Activated naive CD8-positive, alpha-beta T cell treated with anti-CD3 and anti-CD28 coated beads, Interleukin-2, amount 50 U/mL, for 24 hours (primary cell): Measurements from ENCODE around the gene SMARCD1.

Source experiments
- ATAC-seq: fragments of 150-1000 bp; cut with Tn5 transposase; one replicate; pipeline ENCODE4 v1.10.0; 2021
- DNase-seq: peaks from one replicate; pipeline ENCODE4 v3.0.0; 2021
- H3K27ac Mint-ChIP-seq: one replicate; pipeline ENCODE4 v1.8.0; 2021; ENCODE audit warnings: mild to moderate bottlenecking, mixed read lengths
- H3K27me3 Mint-ChIP-seq: one replicate; pipeline ENCODE4 v1.8.0; 2021; ENCODE audit warnings: mixed read lengths
- H3K36me3 Mint-ChIP-seq: one replicate; pipeline ENCODE4 v1.8.0; 2021; ENCODE audit warnings: low read depth, mixed read lengths
- H3K4me1 Mint-ChIP-seq: one replicate; pipeline ENCODE4 v1.8.0; 2021; ENCODE audit warnings: mixed read lengths
- H3K4me3 Mint-ChIP-seq: one replicate; pipeline ENCODE4 v1.8.0; 2021; ENCODE audit warnings: mild to moderate bottlenecking, moderate library complexity, mixed read lengths
- H3K9me3 Mint-ChIP-seq: one replicate; pipeline ENCODE4 v1.8.0; 2021; ENCODE audit warnings: mixed read lengths

The SMARCD1 gene

GRCh38 chr12:50051101-50051806 is 33.9 kb upstream of the SMARCD1 start:
- Mint-ChIP-seq H3K4me1 (peaks cover 7% of the 10 kb centered on the region), H3K36me3 (no peaks in the 10 kb centered on the region), H3K27ac (no peak overlapping the region), H3K9me3 (no peaks in the 10 kb centered on the region), H3K27me3 (peaks cover 52% of the 10 kb centered on the region), H3K4me3 (no peak overlapping the region)
- DNase-seq (no peak), ATAC-seq (no peak)

- H3K9me3 Mint-ChIP-seq: no peaks in the 10 kb centered on the region
Measured at GRCh38 chr12:50052544-50052943, 32.6 kb upstream of the SMARCD1 start.

GRCh38 chr12:50052964-50053363 is 32.2 kb upstream of the SMARCD1 start:
- Mint-ChIP-seq H3K9me3 (no peaks in the 10 kb centered on the region), H3K36me3 (no peaks in the 10 kb centered on the region), H3K27me3 (peaks cover 60% of the 10 kb centered on the region), H3K27ac (no peak overlapping the region), H3K4me1 (peaks cover 16% of the 10 kb centered on the region), H3K4me3 (no peak overlapping the region)
- no peak for DNase-seq
- ATAC-seq: no peak

More at GRCh38 chr12:50052544-50052943, 32.6 kb upstream of the SMARCD1 start:
- Mint-ChIP-seq H3K4me3 (no peak overlapping the region), H3K27ac (no peak overlapping the region), H3K4me1 (peaks cover 16% of the 10 kb centered on the region), H3K36me3 (no peaks in the 10 kb centered on the region), H3K27me3 (peaks cover 60% of the 10 kb centered on the region)
- DNase-seq: no peak
- no peak for ATAC-seq

GRCh38 chr12:50053583-50053982 is 31.6 kb upstream of the SMARCD1 start:
- DNase-seq (no peak), ATAC-seq (no peak)
- peaks cover 19% of the 10 kb centered on the region for H3K4me1 Mint-ChIP-seq
- no peak overlapping the region for H3K4me3 Mint-ChIP-seq
- H3K36me3 Mint-ChIP-seq: no peaks in the 10 kb centered on the region
- no peaks in the 10 kb centered on the region for H3K9me3 Mint-ChIP-seq
- H3K27me3 Mint-ChIP-seq: peaks cover 57% of the 10 kb centered on the region
- H3K27ac Mint-ChIP-seq: no peak overlapping the region

GRCh38 chr12:50055831-50056638 is 29.1 kb upstream of the SMARCD1 start:
- ATAC-seq (peak; percentile 15), DNase-seq (peak; percentile 65)
- Mint-ChIP-seq H3K4me1 (peaks cover 37% of the 10 kb centered on the region), H3K27me3 (peaks cover 40% of the 10 kb centered on the region), H3K4me3 (peak overlapping the region; percentile 47), H3K9me3 (no peaks in the 10 kb centered on the region), H3K27ac (peak overlapping the region; percentile 59), H3K36me3 (no peaks in the 10 kb centered on the region)

- no peak for DNase-seq
- peaks cover 37% of the 10 kb centered on the region for H3K4me1 Mint-ChIP-seq
- no peaks in the 10 kb centered on the region for H3K9me3 Mint-ChIP-seq
- ATAC-seq: no peak
- H3K4me3 Mint-ChIP-seq: peak overlapping the region; percentile 82
- H3K27ac Mint-ChIP-seq: no peak overlapping the region
- H3K36me3 Mint-ChIP-seq: no peaks in the 10 kb centered on the region
- peaks cover 34% of the 10 kb centered on the region for H3K27me3 Mint-ChIP-seq
Measured at GRCh38 chr12:50056639-50056976, 28.5 kb upstream of the SMARCD1 start.

GRCh38 chr12:50057000-50057841 is 27.9 kb upstream of the SMARCD1 start, which contains the start of gene ASIC1:
TSS of gene ASIC1 (plus strand) at chr12:50057596. CDS start at chr12:50058767, 1,171 bp downstream.
- H3K36me3 Mint-ChIP-seq: no peaks in the 10 kb centered on the region

GRCh38 chr12:50057896-50058670 is 27.1 kb upstream of the SMARCD1 start:
- Mint-ChIP-seq H3K27ac (peak overlapping the region; percentile 82), H3K36me3 (no peaks in the 10 kb centered on the region), H3K4me3 (peak overlapping the region; percentile 78), H3K4me1 (peaks cover 37% of the 10 kb centered on the region), H3K27me3 (peaks cover 22% of the 10 kb centered on the region), H3K9me3 (no peaks in the 10 kb centered on the region)
- no peak for DNase-seq
- ATAC-seq: peak; percentile 8

More at GRCh38 chr12:50057000-50057841, 27.9 kb upstream of the SMARCD1 start, which contains the start of gene ASIC1:
- H3K27ac Mint-ChIP-seq: peak within 1 kb of the TSS; percentile 82
- H3K4me3 Mint-ChIP-seq: peak within 1 kb of the TSS; percentile 82
- peaks cover 37% of the 10 kb centered on the region for H3K4me1 Mint-ChIP-seq
- H3K27me3 Mint-ChIP-seq: peaks cover 29% of the 10 kb centered on the region
- H3K9me3 Mint-ChIP-seq: no peaks in the 10 kb centered on the region
- DNase-seq (peak; percentile 61), ATAC-seq (peak; percentile 30)

- peaks cover 37% of the 10 kb centered on the region for H3K4me1 Mint-ChIP-seq
- no peaks in the 10 kb centered on the region for H3K36me3 Mint-ChIP-seq
Measured at GRCh38 chr12:50058743-50059312, 26.3 kb upstream of the SMARCD1 start.

GRCh38 chr12:50059440-50060119 is 25.6 kb upstream of the SMARCD1 start:
- DNase-seq (peak; percentile 74), ATAC-seq (peak; percentile 82)
- Mint-ChIP-seq H3K27ac (peak overlapping the region; percentile 82), H3K4me3 (peak overlapping the region; percentile 78), H3K4me1 (peaks cover 37% of the 10 kb centered on the region), H3K36me3 (no peaks in the 10 kb centered on the region), H3K9me3 (no peaks in the 10 kb centered on the region), H3K27me3 (peaks cover 17% of the 10 kb centered on the region)

More at GRCh38 chr12:50058743-50059312, 26.3 kb upstream of the SMARCD1 start:
- H3K4me3 Mint-ChIP-seq: peak overlapping the region; percentile 78
- DNase-seq (peak; percentile 22), ATAC-seq (peak; percentile 26)
- no peaks in the 10 kb centered on the region for H3K9me3 Mint-ChIP-seq
- H3K27ac Mint-ChIP-seq: peak overlapping the region; percentile 82
- peaks cover 18% of the 10 kb centered on the region for H3K27me3 Mint-ChIP-seq

- no peak for ATAC-seq
- H3K27me3 Mint-ChIP-seq: peaks cover 17% of the 10 kb centered on the region
- peak overlapping the region; percentile 78 for H3K4me3 Mint-ChIP-seq
- DNase-seq: no peak
- no peaks in the 10 kb centered on the region for H3K36me3 Mint-ChIP-seq
- H3K9me3 Mint-ChIP-seq: no peaks in the 10 kb centered on the region
- H3K27ac Mint-ChIP-seq: peak overlapping the region; percentile 82
- H3K4me1 Mint-ChIP-seq: peaks cover 37% of the 10 kb centered on the region
Measured at GRCh38 chr12:50060120-50060468, 25.0 kb upstream of the SMARCD1 start.

- no peak overlapping the region for H3K27ac Mint-ChIP-seq
- peaks cover 12% of the 10 kb centered on the region for H3K27me3 Mint-ChIP-seq
- no peaks in the 10 kb centered on the region for H3K36me3 Mint-ChIP-seq
- DNase-seq (no peak), ATAC-seq (no peak)
- peaks cover 31% of the 10 kb centered on the region for H3K4me1 Mint-ChIP-seq
- H3K9me3 Mint-ChIP-seq: no peaks in the 10 kb centered on the region
- H3K4me3 Mint-ChIP-seq: no peak overlapping the region
Measured at GRCh38 chr12:50061171-50061570, 24.0 kb upstream of the SMARCD1 start.
